Right lobe of liver (tissue), 6 donors: ENCODE results near the gene DBH. TPM values are rescaled to one million over a fixed set of nuclear protein-coding genes. Genes with fewer than 3 reads are reported as not detected.

Experiments used
- ATAC-seq, 4 donors: fragments of 200-7000 bp; cut with Tn5 transposase; one replicate each; pipeline ENCODE4 v1.9.1; 2020; ENCODE audit warnings: mild to moderate bottlenecking in 4 of 4, moderate library complexity in 4 of 4
- DNase-seq, 3 donors: peaks; one replicate each; pipeline ENCODE4 v3.0.0-alpha.2; 2020
- H3K27ac ChIP-seq, 3 donors: fragments of 200-600 bp; one replicate each; pipeline ENCODE4 v1.8.0; 2022
- H3K27me3 ChIP-seq, 2 donors: fragments of 200-600 bp; one replicate each; pipeline ENCODE4 v1.8.0; 2022
- H3K36me3 ChIP-seq, 4 donors: fragments of 200-600 bp; sonication (generic) in 1 of 4; one replicate each; pipeline versions ENCODE4 v1.5.1 to v1.8.0; 2017 to 2022; ENCODE audit warnings: control low read depth in 1 of 4
- H3K4me1 ChIP-seq, 4 donors: fragments of 200-600 bp; sonication (generic) in 1 of 4; one replicate each; pipeline versions ENCODE4 v1.5.1 to v1.8.0; 2017 to 2022; ENCODE audit warnings: control low read depth in 1 of 4
- H3K4me3 ChIP-seq, 3 donors: fragments of 200-600 bp; one replicate each; pipeline ENCODE4 v1.8.0; 2022
- H3K9me3 ChIP-seq, 4 donors: fragments of 200-600 bp; sonication (generic) in 1 of 4; one replicate each; pipeline versions ENCODE4 v1.5.1 to v1.8.0; 2017 to 2022; ENCODE audit warnings: control low read depth in 1 of 4
- POLR2A ChIP-seq: fragments of 450-650 bp; IDR thresholded peaks from one replicate; pipeline ENCODE4 v1.6.1; 2017; ENCODE audit warnings: antibody characterized with exemption, mild to moderate bottlenecking
- WGBS: methylation state at CpG from one replicate; pipeline ENCODE4 v1.1.6; 2018; ENCODE audit warnings: low coverage, low lambda C conversion rate; ENCODE audit not compliant: insufficient coverage; ENCODE audit errors: missing lambda C conversion rate; 5-methylcytosine and 5-hydroxymethylcytosine counted together
- intact Hi-C, 2 donors: fragments of 100-400 bp; cut with DNase I; formaldehyde crosslinking; loops; one replicate each; pipeline versions ENCODE4 v1.11.2 to v1.14.1; 2022
- long read RNA-seq: library from polyadenylated mRNA; unstranded; transcript quantifications from one replicate; pipeline ENCODE4 v2.0.0, GENCODE V29; 2019
- total RNA-seq, 6 experiments: library from RNA; depleted of rRNA in 2 of 6; stranded (reverse); fragments of >200 nt in 2 of 6; fragmentation: NEBNext Ultra II Directional in 3 of 6; extraction: Animal tissue kit (Norgen Biotek cat#: 25700) in 3 of 6; gene quantifications; one replicate each; pipeline versions ENCODE4 v1.1.0 to v1.2.4, GENCODE V29; 2016 to 2023
- TF ChIP-seq, protein P1 (sequence below), 4 donors: fragments of 200-600 bp in 3 of 4; fragments of 450-650 bp in 1 of 4; IDR thresholded peaks; one replicate each; pipeline versions ENCODE4 v1.5.1 to v1.8.0; 2016 to 2022; ENCODE audit warnings: antibody characterized with exemption in 4 of 4, mild to moderate bottlenecking in 2 of 4
- donor health status: DM: no; HTN: yes; CAD: no.
- donor health status: DM: no; HTN: no; CAD: no.
- donor health status: DM: no; HTN: no; CAD: no.
- donor health status: DM: no; HTN: yes; CAD: no.
- donor health status: DM: no; HTN: yes; CAD: no.

The DBH gene
- 10 to 100 TPM in 1 of 6 experiments, 1 to 10 TPM in 5; 1.2 to 12.9 (median 5.7) TPM for total RNA-seq
- long read RNA-seq, partial matches to known transcripts = 1 of 2 reads
- long read RNA-seq, other reads (novel, unspliced or antisense) = 0 of 2 reads

DNA sequence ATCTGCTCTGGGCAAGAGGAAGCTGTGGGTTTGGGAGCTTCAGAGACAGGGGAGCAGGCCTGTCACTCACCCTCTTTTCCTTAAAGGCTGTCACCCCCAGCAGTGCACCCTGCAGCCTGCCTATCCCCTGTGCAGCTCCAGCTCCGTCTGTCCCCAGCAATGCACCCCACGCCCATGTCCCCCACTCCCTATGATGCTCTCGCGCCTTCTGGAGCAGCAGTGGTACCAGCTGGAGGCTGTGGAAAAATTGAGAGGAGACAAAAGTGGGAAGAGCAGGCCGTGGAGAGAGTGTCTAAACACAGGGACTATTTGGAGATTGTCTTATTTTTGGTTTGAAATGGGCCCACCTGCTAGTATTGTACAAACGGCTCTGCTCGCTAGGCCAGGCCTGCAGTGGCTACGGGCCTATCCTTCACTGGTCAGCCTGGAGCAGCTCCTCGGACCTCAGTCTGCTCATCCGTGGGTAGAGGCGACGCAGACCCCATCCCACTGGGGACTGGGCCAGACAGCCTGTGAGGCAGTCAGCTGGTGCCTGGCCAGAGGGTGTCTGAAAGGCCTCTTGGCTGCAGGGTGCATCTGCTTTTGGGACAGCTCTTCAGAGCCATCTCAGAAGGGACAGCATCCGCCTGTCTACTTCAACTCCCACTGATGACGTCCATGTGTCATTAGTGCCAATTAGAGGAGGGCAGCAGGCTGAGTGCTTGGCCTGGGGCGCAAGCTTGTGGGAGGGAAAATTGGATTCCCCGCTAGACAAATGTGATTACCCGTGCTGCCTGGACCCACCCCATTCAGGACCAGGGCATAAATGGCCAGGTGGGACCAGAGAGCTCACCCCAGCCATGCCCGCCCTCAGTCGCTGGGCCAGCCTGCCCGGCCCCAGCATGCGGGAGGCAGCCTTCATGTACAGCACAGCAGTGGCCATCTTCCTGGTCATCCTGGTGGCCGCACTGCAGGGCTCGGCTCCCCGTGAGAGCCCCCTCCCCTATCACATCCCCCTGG, at the start of gene DBH:
DBH (plus strand) TSS at position 831 of the 999 bp plus-strand sequence; CDS start at position 840, 9 bp downstream.
- WGBS = 73% methylated on average over 10 of the region's 24 CpGs
- no peak for ATAC-seq
- Histone ChIP-seq H3K4me1 (no peaks in the 10 kb centered on the region), H3K27me3 (no peaks in the 10 kb centered on the region), H3K36me3 (no peaks in the 10 kb centered on the region), H3K9me3 (no peaks in the 10 kb centered on the region), H3K4me3 (peak within 1 kb of the TSS in 1 of 3 donors; percentile 4), H3K27ac (no peak within 1 kb of the TSS)
- no peak for TF ChIP-seq POLR2A
- TF ChIP-seq, protein P1, sequence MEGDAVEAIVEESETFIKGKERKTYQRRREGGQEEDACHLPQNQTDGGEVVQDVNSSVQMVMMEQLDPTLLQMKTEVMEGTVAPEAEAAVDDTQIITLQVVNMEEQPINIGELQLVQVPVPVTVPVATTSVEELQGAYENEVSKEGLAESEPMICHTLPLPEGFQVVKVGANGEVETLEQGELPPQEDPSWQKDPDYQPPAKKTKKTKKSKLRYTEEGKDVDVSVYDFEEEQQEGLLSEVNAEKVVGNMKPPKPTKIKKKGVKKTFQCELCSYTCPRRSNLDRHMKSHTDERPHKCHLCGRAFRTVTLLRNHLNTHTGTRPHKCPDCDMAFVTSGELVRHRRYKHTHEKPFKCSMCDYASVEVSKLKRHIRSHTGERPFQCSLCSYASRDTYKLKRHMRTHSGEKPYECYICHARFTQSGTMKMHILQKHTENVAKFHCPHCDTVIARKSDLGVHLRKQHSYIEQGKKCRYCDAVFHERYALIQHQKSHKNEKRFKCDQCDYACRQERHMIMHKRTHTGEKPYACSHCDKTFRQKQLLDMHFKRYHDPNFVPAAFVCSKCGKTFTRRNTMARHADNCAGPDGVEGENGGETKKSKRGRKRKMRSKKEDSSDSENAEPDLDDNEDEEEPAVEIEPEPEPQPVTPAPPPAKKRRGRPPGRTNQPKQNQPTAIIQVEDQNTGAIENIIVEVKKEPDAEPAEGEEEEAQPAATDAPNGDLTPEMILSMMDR (IDR thresholded peaks at IDR 0.05) = no peak
- intact Hi-C loops = no loop called here
- DNase-seq = no peak

DNA sequence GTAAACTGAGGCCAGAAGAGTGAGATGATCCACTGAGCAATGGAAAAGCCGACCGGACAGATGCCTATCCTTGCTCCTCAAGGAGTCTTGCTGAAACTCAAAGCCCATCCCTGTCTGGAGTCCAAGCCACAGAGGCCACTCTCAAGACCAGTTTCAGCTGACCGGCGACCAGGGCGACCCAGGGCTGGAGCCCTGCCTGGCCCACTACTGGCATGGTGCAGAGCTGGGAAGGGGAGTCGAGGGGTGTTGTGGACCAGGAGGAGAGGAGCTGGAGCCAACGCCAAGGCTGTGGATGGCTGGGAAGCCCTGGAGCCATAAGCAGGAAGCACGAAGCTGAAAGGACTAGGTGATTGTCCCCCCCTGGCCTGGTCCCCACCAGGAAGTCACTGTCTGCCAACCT, 49.1 kb upstream of the DBH start:
- ATAC-seq = no peak

DNA sequence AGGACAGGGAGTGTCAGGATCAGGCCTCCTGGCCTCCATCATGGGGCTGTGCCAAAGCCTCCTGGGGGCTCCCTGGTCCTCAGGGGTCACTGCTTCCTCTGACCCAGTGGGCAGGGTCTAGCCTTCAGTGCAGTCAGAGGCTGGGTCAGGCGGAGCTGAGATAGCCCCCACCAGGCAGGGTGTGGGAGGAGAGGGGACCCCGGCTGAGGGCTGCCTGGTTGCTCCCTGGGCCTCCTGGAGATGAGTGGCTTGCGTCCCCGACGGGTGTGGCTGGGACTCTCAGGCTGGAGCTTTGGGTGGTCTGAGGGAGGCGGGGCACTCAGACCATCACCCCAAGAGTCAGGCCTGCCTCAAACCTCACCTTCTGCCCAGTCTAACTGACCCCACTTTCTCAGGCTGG, 48.7 kb upstream of the DBH start:
- H3K27me3 ChIP-seq = no peaks in the 10 kb centered on the region
- DNase-seq (no peak), ATAC-seq (no peak)
- no peaks in the 10 kb centered on the region for H3K4me1 ChIP-seq
- no peak overlapping the region for H3K27ac ChIP-seq
- H3K36me3 ChIP-seq = no peaks in the 10 kb centered on the region
- no peaks in the 10 kb centered on the region for H3K9me3 ChIP-seq
- intact Hi-C loops = loop anchor here in 1 of 2 donors (10.0 kb wide), 1 partner anchor 63 kb away; the partner anchor contains the start of gene MYMK
- WGBS = no CpG with 5 or more reads among the region's 6 CpGs
- H3K4me3 ChIP-seq = no peak overlapping the region
- TF ChIP-seq POLR2A = no peak
- TF ChIP-seq, protein P1 (IDR thresholded peaks at IDR 0.05) = no peak

More for the DNA sequence above, 49.1 kb upstream of the DBH start:
- no peak overlapping the region for H3K27ac ChIP-seq
- H3K36me3 ChIP-seq = no peaks in the 10 kb centered on the region
- intact Hi-C loops = loop anchor here in 1 of 2 donors (10.0 kb wide), 1 partner anchor 62 kb away; the partner anchor contains the start of gene MYMK
- H3K4me1 ChIP-seq = no peaks in the 10 kb centered on the region
- TF ChIP-seq, protein P1 (IDR thresholded peaks at IDR 0.05) = no peak
- TF ChIP-seq POLR2A = no peak
- no peaks in the 10 kb centered on the region for H3K27me3 ChIP-seq
- no peak for DNase-seq
- H3K4me3 ChIP-seq = no peak overlapping the region
- WGBS = 92% methylated on average over 2 of the region's 8 CpGs
- H3K9me3 ChIP-seq = no peaks in the 10 kb centered on the region

DNA sequence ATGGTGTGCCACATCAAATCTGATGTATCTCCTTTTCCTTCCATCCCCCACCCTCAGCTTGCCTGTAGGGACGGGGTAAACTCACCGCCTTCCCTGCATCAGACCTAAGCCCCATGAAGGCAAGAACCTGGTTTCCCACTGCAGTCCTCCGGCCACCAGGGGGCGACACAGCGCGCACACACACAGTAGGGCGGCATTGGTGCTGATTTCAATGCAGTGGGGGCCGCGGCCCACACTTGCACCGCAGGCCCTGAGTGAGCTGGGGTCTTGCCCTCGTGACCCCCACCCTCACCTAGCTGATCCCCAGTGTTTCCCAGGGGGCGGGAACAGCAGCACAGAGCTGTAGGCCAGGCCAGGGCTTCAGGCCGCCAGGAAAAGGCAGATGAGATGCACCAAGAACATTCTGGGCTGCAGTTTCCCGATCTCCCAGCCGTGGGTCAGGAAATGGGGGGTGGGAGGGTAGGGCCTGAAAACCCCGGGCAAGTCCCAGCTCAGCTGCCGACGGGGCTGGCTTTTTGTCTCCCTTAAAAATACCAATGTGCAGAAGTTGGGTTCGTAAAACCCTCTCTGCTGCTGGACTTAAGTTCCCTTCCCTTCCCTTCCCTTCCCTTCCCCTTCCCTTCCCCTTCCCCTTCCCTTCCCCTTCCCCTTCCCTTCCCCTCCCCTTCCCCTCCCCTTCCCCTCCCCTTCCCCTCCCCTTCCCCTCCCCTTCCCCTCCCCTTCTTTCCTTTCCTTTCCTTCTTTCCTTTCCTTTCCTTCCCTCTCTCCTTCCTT, 46.5 kb upstream of the DBH start:
- Histone ChIP-seq H3K4me1 (no peaks in the 10 kb centered on the region), H3K27me3 (no peaks in the 10 kb centered on the region), H3K36me3 (no peaks in the 10 kb centered on the region), H3K4me3 (no peak overlapping the region), H3K27ac (no peak overlapping the region), H3K9me3 (no peaks in the 10 kb centered on the region)
- intact Hi-C loops = loop anchor here in 1 of 2 donors (10.0 kb wide), 1 partner anchor 65 kb away; the partner anchor contains the start of gene MYMK
- TF ChIP-seq, protein P1 (IDR thresholded peaks at IDR 0.05) = peak; percentile 28 to 49 (median 32)
- no peak for TF ChIP-seq POLR2A
- ATAC-seq (no peak), DNase-seq (no peak)
- 32% methylated on average over 8 of the region's 19 CpGs for WGBS
